ENCODE data around the gene WDFY3. TPM values are rescaled to one million over a fixed set of nuclear protein-coding genes. Genes with fewer than 3 reads are reported as not detected.

Gene WDFY3
- total RNA-seq, 4 donors from 2014 or later, result 31.7 to 139 (median 65.2) TPM

DNA sequence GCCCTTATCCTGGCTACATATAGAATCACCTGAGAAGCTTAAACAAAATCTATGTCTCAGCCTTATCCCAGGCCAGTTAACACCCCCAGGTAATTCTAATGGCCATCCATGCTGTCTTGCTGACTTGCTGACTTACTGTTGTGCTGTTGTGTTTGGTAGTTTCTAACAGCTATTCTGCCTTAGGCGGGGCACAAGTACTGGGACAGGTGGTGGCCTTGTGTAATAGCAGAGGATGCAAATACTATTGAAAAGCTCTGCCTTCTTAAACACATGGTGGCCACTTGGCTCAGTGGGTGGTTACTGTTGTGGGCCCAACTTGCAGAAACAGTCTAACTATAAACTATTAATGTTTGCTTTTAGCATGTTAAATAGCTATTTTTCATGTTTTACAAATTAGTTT is 327.3 kb downstream of the WDFY3 start:
- Histone ChIP-seq H3K27me3 (no peaks in the 10 kb centered on the region), H3K4me1 (no peaks in the 10 kb centered on the region), H3K27ac (no peak overlapping the region), H3K36me3 (peaks cover 0 to 31% (median 2%) of the 10 kb centered on the region in 3 donors), H3K9me3 (no peaks in the 10 kb centered on the region), H3K4me3 (no peak overlapping the region)
- no peak for TF ChIP-seq POLR2A (IDR thresholded peaks at IDR 0.05)
- TF ChIP-seq, protein P1, sequence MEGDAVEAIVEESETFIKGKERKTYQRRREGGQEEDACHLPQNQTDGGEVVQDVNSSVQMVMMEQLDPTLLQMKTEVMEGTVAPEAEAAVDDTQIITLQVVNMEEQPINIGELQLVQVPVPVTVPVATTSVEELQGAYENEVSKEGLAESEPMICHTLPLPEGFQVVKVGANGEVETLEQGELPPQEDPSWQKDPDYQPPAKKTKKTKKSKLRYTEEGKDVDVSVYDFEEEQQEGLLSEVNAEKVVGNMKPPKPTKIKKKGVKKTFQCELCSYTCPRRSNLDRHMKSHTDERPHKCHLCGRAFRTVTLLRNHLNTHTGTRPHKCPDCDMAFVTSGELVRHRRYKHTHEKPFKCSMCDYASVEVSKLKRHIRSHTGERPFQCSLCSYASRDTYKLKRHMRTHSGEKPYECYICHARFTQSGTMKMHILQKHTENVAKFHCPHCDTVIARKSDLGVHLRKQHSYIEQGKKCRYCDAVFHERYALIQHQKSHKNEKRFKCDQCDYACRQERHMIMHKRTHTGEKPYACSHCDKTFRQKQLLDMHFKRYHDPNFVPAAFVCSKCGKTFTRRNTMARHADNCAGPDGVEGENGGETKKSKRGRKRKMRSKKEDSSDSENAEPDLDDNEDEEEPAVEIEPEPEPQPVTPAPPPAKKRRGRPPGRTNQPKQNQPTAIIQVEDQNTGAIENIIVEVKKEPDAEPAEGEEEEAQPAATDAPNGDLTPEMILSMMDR (IDR thresholded peaks at IDR 0.05), result no peak
- no peak for DNase-seq

DNA sequence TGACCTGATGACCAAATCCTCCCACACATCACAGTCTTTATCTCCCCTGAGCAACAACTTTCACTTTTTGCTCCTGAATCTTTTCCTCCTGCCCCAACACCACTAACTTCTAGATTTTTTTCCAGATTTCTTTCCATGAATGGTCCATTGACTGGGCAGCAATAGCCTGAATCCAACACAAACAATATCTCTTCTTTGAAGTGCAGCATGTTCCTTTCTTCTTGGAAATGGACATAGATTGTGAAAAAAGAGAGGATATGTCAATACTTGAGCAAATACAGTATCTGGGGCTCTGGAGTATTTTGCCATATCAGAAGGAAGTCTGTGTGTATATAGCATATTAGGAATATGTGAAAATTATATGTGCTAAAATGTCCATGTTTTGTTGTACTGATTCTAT is 328.4 kb downstream of the WDFY3 start:
- no peak for TF ChIP-seq POLR2A (IDR thresholded peaks at IDR 0.05)
- TF ChIP-seq, protein P1 (IDR thresholded peaks at IDR 0.05), result no peak
- H3K27ac ChIP-seq, result no peak overlapping the region
- no peak for DNase-seq
- no peak overlapping the region for H3K4me3 ChIP-seq
- no peaks in the 10 kb centered on the region for H3K27me3 ChIP-seq
- peaks cover 0 to 23% (median 2%) of the 10 kb centered on the region in 3 donors for H3K36me3 ChIP-seq
- H3K4me1 ChIP-seq, result no peaks in the 10 kb centered on the region
- H3K9me3 ChIP-seq, result no peaks in the 10 kb centered on the region

DNA sequence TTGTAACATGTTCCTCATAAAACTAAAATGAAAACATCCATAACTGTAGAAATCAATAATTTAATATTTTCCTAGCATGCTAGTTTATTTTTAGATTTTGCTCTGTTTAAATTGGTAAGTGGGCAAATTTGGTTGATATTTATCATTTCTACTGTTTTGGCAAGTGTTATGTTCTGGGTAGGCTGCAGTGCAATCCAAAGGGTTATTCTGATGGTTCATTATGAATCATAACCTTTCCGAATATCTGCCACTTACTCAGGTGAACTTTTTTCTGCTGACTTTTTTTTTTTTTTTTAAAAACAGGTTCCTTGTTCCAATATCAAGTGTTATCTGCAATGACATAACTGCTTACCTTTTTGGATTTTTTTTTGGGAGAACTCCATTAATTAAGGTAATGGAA is 331.5 kb downstream of the WDFY3 start:
- no peaks in the 10 kb centered on the region for H3K27me3 ChIP-seq

DNA sequence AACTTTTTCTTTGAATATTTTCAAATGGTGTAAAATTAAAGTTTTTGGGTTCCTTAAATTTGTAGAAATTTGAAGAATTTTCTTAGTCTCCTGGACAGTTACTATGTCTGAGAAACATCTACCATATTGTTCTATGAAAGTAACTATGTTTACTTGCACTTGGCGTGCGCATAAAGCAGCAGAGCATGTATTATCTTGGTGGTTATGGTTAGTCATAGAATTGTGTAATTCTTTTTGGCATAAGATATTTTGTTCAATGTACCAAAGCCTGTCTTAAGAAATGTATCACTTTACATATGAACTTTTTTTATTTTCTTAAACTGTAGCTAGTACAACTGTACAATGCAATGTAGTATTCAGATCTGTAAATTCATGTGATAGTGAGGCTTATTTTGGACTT is 334.4 kb downstream of the WDFY3 start:
- Histone ChIP-seq H3K36me3 (peaks cover 0 to 18% (median 0%) of the 10 kb centered on the region in 3 donors), H3K27me3 (no peaks in the 10 kb centered on the region), H3K4me3 (no peak overlapping the region), H3K4me1 (no peaks in the 10 kb centered on the region), H3K27ac (no peak overlapping the region), H3K9me3 (no peaks in the 10 kb centered on the region)
- TF ChIP-seq, protein P1 (IDR thresholded peaks at IDR 0.05), result no peak
- TF ChIP-seq POLR2A (IDR thresholded peaks at IDR 0.05), result no peak
- no peak for DNase-seq

More for the DNA sequence above, 331.5 kb downstream of the WDFY3 start:
- Histone ChIP-seq H3K4me3 (no peak overlapping the region), H3K9me3 (no peaks in the 10 kb centered on the region), H3K4me1 (no peaks in the 10 kb centered on the region), H3K27ac (no peak overlapping the region), H3K36me3 (peaks cover 0 to 13% (median 0%) of the 10 kb centered on the region in 3 donors)
- TF ChIP-seq, protein P1 (IDR thresholded peaks at IDR 0.05), result no peak
- no peak for TF ChIP-seq POLR2A (IDR thresholded peaks at IDR 0.05)
- no peak for DNase-seq

DNA sequence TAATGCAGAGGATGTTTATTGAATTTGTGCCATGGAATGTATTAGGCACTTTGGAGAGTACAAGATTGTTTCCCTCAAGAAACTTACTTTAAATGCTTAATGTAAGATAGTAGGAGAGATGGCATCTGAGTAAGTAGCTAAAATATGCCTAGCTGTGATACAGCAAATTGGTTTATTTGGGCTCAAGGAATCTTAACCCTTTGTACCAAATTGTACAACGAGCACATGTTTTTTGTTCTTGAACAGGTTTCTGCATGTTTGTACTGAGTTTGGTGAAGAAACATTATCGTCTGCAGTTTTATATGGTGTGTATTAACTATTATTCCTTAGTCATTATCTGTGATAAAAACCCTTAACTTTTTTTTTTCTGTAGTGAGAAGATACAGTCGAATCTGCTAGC is 334.9 kb downstream of the WDFY3 start:
- TF ChIP-seq, protein P1 (IDR thresholded peaks at IDR 0.05), result no peak
- no peak for TF ChIP-seq POLR2A (IDR thresholded peaks at IDR 0.05)
- Histone ChIP-seq H3K36me3 (peaks cover 0 to 13% (median 0%) of the 10 kb centered on the region in 3 donors), H3K4me1 (no peaks in the 10 kb centered on the region), H3K27me3 (no peaks in the 10 kb centered on the region), H3K27ac (no peak overlapping the region), H3K9me3 (no peaks in the 10 kb centered on the region), H3K4me3 (no peak overlapping the region)
- DNase-seq, result no peak

DNA sequence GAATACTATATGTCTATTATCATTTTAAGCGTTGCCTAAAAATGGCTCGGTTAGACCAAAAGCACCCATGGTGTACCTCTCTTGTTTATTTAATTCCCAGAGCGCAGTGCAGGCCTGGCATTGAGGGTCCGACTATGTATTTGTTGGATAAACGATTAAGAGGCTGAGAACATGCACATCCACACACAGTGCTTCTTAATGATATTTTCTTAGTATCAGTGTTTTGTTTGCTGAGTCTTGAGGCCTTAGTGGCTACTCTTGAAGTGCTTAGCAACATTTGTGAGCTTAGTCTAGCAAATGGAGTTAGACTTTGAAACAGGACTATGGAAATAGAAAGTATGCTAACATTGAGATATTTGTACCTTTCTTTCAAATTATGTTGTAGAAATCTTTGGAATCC is 339.8 kb downstream of the WDFY3 start:
- no peaks in the 10 kb centered on the region for H3K27me3 ChIP-seq
- no peak overlapping the region for H3K4me3 ChIP-seq
- TF ChIP-seq, protein P1 (IDR thresholded peaks at IDR 0.05), result no peak
- TF ChIP-seq POLR2A (IDR thresholded peaks at IDR 0.05), result no peak
- H3K9me3 ChIP-seq, result no peaks in the 10 kb centered on the region
- H3K36me3 ChIP-seq, result peaks cover 0 to 11% (median 0%) of the 10 kb centered on the region in 3 donors
- no peak overlapping the region for H3K27ac ChIP-seq
- no peaks in the 10 kb centered on the region for H3K4me1 ChIP-seq
- DNase-seq, result no peak

Measured in Peyer's patch (tissue), 4 donors.